A673 (cell line): ENCODE data around the gene SREBF1. TPM values are rescaled to one million over a fixed set of nuclear protein-coding genes. Genes with fewer than 3 reads are reported as not detected.

ENCODE experiments used
- BruUV-seq: library from RNA; stranded (reverse); fragments of 400-500 nt; replicated peaks from 2 replicates; lab custom pipeline; 2021; lab: Mats Ljungman, UMichigan
- CTCF ChIA-PET: fragments of 300-600 bp; sonication (Branson Sonifier 250); formaldehyde crosslinking; loops from one replicate; lab custom pipeline; 2022; ENCODE audit warnings: antibody characterized with exemption; lab: Charles Lee
- POLR2A ChIA-PET: fragments of 300-600 bp; sonication (Branson Sonifier 250); formaldehyde crosslinking; loops from one replicate; lab custom pipeline; 2022; ENCODE audit warnings: antibody characterized with exemption; ENCODE audit not compliant: low non-redundant PET; lab: Charles Lee
- DNase-seq: peaks from one replicate; pipeline ENCODE4 v3.0.0-alpha.2; 2015; ENCODE audit warnings: low spot score
- H3K27ac ChIP-seq: fragments of 200-600 bp; sonication (generic); 2 replicates; pipeline ENCODE4 v1.5.1; 2016; ENCODE audit warnings: mixed run types, low read depth, mild to moderate bottlenecking, mixed read lengths, antibody characterized with exemption, low read length; ENCODE audit not compliant: poor library complexity, severe bottlenecking
- H3K27me3 ChIP-seq: fragments of 200-600 bp; sonication (generic); replicated peaks from 2 replicates; pipeline ENCODE4 v1.6.1; 2017; ENCODE audit warnings: mixed run types, low read depth, mild to moderate bottlenecking, mixed read lengths, antibody characterized with exemption, low read length; ENCODE audit not compliant: insufficient read depth, poor library complexity
- H3K36me3 ChIP-seq: fragments of 200-600 bp; sonication (generic); 2 replicates; pipeline ENCODE4 v1.6.1; 2016; ENCODE audit warnings: mixed run types, mild to moderate bottlenecking, mixed read lengths, antibody characterized with exemption, low read length; ENCODE audit not compliant: insufficient read depth, poor library complexity, severe bottlenecking
- H3K4me1 ChIP-seq: fragments of 200-600 bp; sonication (generic); 2 replicates; pipeline ENCODE4 v1.6.1; 2017; ENCODE audit warnings: mixed run types, mild to moderate bottlenecking, mixed read lengths, antibody characterized with exemption, low read length; ENCODE audit not compliant: insufficient read depth, poor library complexity, severe bottlenecking
- H3K4me3 ChIP-seq: fragments of 200-600 bp; sonication (generic); 2 replicates; pipeline ENCODE4 v1.5.1; 2016; ENCODE audit warnings: low read depth, mixed run types, mild to moderate bottlenecking, mixed read lengths, low read length; ENCODE audit not compliant: poor library complexity, severe bottlenecking
- H3K9me3 ChIP-seq: fragments of 200-600 bp; sonication (generic); 2 replicates; pipeline ENCODE4 v1.6.1; 2016; ENCODE audit warnings: mixed run types, low read depth, mild to moderate bottlenecking, mixed read lengths, antibody characterized with exemption, low read length; ENCODE audit not compliant: poor library complexity, severe bottlenecking
- EZH2 ChIP-seq: fragments of 200-600 bp; sonication (generic); IDR thresholded peaks from 2 replicates; pipeline ENCODE4 v1.6.1; 2017; ENCODE audit warnings: borderline replicate concordance, low read depth, mild to moderate bottlenecking, mixed read lengths, antibody characterized with exemption, low read length; ENCODE audit not compliant: poor library complexity, severe bottlenecking
- intact Hi-C: fragments of 100-400 bp; cut with micrococcal nuclease; formaldehyde crosslinking; loops from one replicate; pipeline ENCODE4 v1.10.0; 2022; ENCODE audit not compliant: unreplicated experiment
- total RNA-seq: library from RNA; stranded (reverse); gene quantifications from 2 replicates; pipeline ENCODE4 v1.2.3, GENCODE V29; 2021
- TF ChIP-seq, protein P1 (sequence below): fragments of 300-800, 200-600 bp; sonication (generic); conservative IDR thresholded peaks from 2 replicates; pipeline ENCODE4 v1.5.1; 2017; ENCODE audit warnings: low read depth, mild to moderate bottlenecking, antibody characterized with exemption, low read length, moderate library complexity, mixed read lengths

SREBF1 gene
- total RNA-seq, 1 experiment from 2014 or later, result 240 TPM

DNA sequence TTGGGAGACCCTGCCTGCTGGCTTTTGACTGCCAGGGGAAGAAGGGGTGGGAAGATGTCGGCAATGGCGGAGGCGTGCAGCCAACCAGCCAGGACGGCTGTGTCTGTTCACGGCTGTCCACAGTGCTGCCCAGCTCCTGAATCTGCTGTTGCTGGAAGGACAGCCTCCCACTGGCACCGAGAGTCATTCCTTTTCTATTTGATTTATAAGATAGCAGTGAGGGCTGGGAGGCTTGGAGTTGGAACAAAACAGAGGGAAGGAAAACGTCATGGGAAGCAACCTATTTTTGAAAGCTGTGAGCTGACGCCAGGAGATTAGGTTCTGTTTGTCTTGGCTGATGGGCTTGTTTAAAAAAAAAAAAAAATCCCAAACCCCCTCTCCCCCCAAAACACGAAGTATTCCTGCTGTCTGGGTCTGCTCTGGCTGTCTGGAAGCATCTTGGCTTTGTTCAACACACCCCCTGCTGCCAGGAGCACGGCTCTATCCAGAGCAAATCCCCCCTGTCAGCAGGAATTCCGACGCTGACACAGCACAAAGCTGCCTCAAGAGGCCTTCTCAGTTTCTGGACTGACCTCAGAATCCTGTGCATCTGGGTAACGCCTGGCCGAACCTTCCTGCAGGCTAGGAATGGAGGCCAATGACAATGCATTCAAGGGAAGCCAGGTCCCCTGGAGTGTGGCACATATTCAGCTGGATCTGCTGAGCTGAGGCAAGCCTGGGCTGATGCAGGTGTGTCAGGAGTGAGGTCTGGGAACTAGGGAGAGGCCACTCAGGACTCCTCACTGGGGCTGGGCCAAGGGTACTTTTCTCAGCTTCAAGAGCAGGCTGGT, 41.0 kb upstream of the SREBF1 start:
- peak; percentile 73 for DNase-seq
- BruUV-seq, result no TSS peak
- Histone ChIP-seq H3K9me3 (no peaks in the 10 kb centered on the region), H3K27ac (peak overlapping the region; percentile 58), H3K36me3 (no peaks in the 10 kb centered on the region), H3K4me1 (peaks cover 15% of the 10 kb centered on the region), H3K27me3 (no peaks in the 10 kb centered on the region), H3K4me3 (no peak overlapping the region)
- no peak for TF ChIP-seq EZH2
- TF ChIP-seq, protein P1, sequence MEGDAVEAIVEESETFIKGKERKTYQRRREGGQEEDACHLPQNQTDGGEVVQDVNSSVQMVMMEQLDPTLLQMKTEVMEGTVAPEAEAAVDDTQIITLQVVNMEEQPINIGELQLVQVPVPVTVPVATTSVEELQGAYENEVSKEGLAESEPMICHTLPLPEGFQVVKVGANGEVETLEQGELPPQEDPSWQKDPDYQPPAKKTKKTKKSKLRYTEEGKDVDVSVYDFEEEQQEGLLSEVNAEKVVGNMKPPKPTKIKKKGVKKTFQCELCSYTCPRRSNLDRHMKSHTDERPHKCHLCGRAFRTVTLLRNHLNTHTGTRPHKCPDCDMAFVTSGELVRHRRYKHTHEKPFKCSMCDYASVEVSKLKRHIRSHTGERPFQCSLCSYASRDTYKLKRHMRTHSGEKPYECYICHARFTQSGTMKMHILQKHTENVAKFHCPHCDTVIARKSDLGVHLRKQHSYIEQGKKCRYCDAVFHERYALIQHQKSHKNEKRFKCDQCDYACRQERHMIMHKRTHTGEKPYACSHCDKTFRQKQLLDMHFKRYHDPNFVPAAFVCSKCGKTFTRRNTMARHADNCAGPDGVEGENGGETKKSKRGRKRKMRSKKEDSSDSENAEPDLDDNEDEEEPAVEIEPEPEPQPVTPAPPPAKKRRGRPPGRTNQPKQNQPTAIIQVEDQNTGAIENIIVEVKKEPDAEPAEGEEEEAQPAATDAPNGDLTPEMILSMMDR, result no peak
- POLR2A ChIA-PET, result no interaction called here
- CTCF ChIA-PET, result interaction anchor here (0.6 to 1.0 kb wide), 3 partner anchors 17 to 198 kb away, joined by 3 read pairs; no protein-coding TSS in a partner anchor
- intact Hi-C loops, result loop anchor here (5.0 kb wide), 1 partner anchor 155 kb away; no protein-coding TSS in a partner anchor

DNA sequence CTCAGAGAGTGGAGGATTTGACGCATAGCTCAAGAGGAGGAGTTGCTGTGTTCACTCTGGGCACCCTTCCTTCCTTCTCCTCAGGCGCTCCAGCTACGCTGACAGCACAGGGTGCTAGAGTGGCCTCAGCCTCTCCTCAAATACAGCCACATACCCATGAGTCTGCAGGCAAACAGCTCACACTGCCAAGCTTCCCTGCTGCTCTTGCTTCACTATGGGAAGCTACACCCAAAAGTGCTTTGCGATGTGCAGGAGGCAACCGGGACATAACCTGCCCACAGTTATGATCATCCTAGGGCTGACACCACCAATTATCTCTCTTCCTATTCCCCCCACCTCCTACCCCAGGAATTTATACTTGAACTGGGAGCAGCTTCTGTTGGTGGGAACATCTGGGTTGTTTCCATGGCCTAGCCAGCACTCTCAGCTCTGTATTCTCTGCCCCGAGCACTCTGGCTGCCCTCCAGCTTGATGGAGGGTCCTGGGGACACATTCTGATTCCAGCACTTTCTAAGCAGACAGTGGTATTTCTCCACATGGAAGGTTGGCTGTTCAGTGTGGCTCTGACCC, 40.3 kb upstream of the SREBF1 start:
- Histone ChIP-seq H3K4me1 (peaks cover 15% of the 10 kb centered on the region), H3K4me3 (no peak overlapping the region), H3K27me3 (no peaks in the 10 kb centered on the region), H3K36me3 (no peaks in the 10 kb centered on the region), H3K9me3 (no peaks in the 10 kb centered on the region), H3K27ac (peak overlapping the region; percentile 58)
- intact Hi-C loops, result loop anchor here (5.0 kb wide), 1 partner anchor 155 kb away; no protein-coding TSS in a partner anchor
- no TSS peak for BruUV-seq
- CTCF ChIA-PET, result interaction anchor here (1.0 kb wide), 1 partner anchor 197 kb away, joined by 3 read pairs; no protein-coding TSS in a partner anchor
- no peak for TF ChIP-seq EZH2
- TF ChIP-seq, protein P1, result no peak
- POLR2A ChIA-PET, result no interaction called here
- no peak for DNase-seq

DNA sequence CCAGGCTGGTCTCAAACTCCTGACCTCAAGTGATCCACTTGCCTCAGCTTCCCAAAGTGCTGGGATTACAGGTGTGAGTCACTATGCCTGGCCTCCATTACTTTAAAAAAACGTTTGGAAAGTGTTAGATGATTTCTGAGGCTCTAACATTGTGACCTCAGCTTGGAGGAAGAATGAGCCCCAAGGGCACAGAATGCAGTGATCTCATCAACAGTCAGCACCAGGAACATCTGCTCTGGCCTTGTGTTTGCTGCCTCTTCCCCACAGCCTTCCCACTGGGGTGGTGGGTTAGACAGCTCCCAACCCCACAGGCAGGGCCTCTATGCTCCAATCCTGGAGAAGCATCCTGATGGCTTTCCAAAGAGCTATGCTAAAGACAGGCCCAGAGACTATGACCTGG, 37.7 kb upstream of the SREBF1 start:
- TF ChIP-seq, protein P1, result no peak
- no peak for TF ChIP-seq EZH2
- H3K4me3 ChIP-seq, result no peak overlapping the region
- no peak overlapping the region for H3K27ac ChIP-seq
- no peaks in the 10 kb centered on the region for H3K36me3 ChIP-seq
- no TSS peak for BruUV-seq
- ChIA-PET POLR2A (no interaction called here), CTCF (no interaction called here)
- no peaks in the 10 kb centered on the region for H3K27me3 ChIP-seq
- peaks cover 18% of the 10 kb centered on the region for H3K4me1 ChIP-seq
- H3K9me3 ChIP-seq, result no peaks in the 10 kb centered on the region
- no peak for DNase-seq
- intact Hi-C loops, result no loop called here
